Amniotic epithelial cell (primary cell): ENCODE results near the gene BEGAIN.

Source experiments
- DNase-seq: peaks from one replicate; pipeline ENCODE4 v3.0.0-alpha.2; 2010; ENCODE audit warnings: low read depth

Gene BEGAIN

GRCh38 chr14:100615736-100616695 lies 28.8 kb upstream of the BEGAIN start:
- no peak for DNase-seq

- no peak for DNase-seq
Observed at GRCh38 chr14:100614803-100615202, 27.6 kb upstream of the BEGAIN start.

DNA sequence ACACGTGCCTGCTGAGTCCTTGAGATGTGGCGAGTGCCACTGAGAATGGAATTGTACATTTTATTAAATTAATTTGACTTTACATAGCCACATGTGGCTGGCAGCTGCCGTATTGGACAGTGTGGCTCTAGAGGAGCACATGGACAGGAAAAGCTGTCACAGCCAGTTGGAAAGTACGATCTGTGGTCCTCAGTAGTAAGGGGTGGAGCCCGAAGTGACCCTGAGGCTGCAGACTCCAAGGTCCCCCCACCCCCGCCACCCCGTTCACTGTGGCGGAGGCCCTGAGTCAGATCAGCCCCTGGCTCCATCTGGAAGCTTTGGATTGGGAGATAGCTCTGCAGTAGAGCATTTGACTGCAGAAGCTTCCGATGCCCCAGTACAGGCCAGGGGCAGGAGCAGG lies 25.8 kb upstream of the BEGAIN start:
- DNase-seq, result no peak

DNA sequence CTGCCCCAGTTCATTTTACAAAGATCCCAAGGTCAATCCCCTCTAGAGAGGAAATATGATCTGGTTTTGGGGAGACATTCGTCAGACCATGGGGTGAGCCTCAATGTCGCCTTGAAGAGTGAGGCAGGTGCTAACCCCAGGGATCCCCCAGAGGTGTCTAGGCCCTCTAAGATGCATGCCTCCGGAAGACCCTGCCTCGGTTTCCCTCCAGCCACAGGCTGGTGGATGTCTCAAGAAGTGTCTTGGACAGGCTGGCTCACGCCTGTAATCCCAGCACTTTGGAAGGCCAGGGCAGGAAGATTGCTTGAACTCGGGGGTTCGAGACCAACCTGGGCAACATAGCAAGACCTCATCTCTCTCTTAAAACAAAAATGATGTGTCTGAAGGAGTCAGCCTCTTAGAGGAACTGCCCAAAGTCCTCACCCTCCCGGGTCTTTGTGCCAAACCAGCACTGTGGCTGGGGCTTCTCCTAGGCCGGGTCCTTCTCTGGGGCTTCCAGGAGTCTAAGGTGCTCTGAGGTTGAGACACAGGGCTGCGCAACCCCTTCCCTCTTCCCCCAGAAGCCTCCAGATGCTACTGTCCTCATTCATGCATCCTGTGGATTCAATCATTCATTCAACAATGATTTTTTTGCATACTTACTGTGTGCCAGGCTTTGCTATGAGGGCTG lies 24.7 kb upstream of the BEGAIN start:
- no peak for DNase-seq

GRCh38 chr14:100610511-100611217 lies 23.4 kb upstream of the BEGAIN start:
- DNase-seq, result peak; percentile 16

DNA sequence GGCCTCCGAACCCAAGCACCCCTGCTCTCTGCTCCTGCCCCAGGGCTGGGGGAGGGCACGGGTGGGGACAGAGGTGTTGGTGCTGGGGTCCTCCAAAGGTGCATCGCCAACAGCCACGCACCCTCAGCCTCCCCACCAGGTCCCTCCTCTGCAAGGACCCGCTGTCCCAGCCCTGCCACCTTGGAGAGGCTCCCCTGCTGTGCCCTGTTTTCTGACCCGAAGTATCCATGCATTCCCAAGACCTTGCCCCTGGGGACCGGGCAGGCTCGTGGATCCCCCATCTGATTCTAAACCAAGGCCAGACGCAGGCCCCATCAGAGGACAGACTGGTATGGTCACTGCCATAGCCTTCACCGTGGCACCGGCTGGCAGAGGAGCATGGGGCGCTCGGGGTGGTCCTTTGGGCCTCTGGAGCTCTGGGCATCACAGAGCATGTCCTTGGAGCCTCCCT lies 22.7 kb upstream of the BEGAIN start:
- DNase-seq, result no peak

DNA sequence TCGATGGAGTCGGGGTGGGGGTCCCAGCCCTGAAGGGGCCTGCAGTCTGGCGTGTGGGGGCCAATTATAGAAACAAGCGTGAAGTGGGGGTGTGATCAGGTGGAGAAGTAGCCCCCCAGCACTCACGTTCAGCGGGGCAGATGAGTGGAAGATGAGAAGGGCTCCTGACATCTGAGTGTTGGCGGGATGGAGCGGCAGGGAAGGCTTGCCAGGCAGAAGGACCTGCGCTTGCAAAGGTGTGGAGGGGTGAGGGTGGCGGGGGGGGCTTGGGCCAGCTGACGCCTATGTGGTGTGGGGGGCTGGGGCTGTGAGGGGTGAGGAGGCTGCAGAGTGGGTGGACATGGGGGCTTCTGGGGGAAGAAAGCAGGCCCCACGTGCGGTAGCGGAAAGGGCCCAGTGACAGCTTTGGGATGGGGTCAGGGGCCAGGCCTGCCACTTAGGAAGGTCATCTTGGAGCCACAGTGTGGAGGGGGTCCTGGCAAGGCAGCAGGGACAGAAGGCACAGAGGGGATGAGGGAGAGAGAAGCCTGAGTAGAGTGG lies 22.2 kb upstream of the BEGAIN start:
- no peak for DNase-seq

GRCh38 chr14:100608586-100609330 lies 21.5 kb upstream of the BEGAIN start:
- DNase-seq, result no peak

DNA sequence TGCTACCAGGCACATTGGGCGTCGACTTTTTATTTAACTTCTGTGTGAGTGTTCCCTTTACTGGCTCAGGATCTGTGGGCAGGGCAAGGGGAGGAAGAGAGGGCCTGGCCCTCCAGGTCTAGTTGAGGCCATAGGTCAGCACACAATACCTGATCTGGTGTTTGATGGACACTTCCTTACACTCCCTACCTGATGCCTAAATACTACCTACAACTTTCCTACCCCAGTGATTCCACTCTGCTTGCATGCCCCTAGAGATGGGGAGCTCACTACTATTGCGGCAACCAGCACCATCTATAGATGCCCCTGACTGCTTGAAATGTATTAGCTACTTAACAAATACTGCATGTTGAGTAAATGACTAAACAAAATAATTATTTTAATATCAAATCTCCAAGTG lies 20.8 kb upstream of the BEGAIN start:
- DNase-seq, result no peak

DNA sequence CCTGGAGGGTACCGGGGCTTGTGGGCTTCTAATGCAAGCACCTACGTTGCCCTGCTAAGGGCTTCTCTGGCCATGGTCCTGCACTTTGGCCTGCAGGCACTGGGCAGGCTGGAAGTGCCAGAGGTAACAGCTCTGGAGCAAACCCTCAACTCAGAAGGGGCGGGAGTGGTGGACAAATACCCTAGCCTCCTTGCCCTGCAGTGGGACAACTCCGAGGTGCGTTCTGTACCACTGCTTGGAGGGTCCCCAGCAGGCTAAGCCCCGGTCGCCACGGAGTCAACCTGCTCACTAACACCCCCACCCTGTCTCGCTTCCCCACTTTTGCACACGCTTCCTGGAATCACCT lies 20.4 kb upstream of the BEGAIN start:
- no peak for DNase-seq

DNA sequence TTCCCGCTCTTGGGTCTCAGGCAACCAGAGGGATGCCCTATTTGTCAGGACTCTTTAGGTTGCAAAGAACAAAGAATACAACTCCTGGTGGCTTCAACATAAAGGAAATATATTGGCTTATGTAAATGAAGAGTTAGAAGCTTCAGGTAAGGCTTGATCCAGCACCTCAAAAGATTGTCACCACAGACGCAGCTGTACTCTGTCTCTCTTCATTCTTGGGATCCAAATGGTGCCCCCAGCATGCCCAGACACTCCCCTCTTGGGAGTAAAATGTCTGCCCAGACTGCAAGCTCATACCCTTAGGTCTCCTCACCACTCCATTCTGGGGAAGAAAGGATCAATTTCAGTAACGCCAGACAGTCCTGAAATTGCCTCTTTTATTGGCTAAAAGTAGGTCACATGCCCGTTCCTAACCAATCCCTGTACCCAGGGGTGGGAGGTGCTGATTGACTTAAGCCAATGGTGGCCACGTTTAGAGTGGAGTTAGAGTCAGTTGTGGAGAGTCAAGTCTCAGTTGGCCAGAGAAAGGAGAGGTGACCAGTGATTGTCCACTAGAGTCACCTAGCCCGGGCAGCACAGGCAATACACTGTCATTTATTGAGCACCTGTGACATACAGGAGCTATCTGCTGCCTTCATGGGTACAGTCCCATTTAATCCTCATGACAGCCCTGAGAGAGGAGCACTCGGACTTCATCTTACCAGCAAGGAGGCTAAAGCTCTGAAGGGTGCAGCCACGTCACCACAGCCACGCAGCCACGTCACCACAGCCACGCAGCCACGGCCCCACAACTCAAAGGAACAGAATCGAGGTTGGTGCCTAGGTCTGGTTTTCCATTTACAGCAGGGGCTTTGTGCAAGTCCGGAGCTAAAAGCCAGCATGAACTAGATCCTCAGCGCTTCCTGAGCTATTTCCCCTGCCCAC lies 19.7 kb upstream of the BEGAIN start:
- DNase-seq, result no peak

- peak; percentile 38 for DNase-seq
Observed at GRCh38 chr14:100605706-100606686, 18.8 kb upstream of the BEGAIN start.

DNA sequence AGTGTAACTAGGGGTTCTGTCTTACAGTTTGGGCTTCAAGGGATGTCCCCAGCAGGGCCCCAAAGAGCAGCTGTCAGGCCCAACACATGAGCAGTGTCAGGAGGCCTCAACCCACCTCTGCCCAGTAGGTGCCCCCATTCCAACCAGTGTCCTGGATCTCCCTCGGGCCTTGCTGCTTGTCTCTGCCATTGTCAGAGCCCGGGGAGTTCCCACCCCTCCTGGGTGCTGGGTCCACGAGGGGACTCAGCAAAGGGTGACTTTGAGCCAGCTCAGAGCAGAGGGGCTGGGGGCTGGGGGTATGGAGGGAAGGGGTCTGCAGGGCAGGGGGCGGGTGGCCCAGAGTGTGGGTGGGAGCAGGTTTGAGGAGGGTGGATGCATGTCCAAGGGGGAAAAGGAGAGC lies 18.0 kb upstream of the BEGAIN start:
- DNase-seq, result no peak

DNA sequence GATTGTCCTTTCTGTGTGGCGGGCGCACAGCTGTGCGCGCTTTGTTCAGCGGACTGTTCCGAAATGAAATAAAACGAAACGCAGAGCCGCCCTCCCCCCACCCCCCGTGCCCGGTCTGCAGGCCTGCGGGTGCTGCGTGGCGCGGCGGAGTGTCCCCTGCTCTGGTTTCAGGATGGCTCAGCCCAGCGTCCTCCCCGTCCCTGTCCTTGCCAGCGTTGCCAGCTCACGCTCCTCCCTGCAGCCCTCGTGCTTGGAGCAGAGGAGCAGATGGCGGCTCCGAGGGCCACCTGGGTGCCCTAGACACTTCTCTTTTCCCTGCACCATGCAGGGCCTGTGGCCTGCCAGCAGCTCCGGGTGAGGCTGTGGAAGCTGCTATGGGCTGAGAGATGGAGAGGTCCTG lies 17.5 kb upstream of the BEGAIN start:
- no peak for DNase-seq

DNA sequence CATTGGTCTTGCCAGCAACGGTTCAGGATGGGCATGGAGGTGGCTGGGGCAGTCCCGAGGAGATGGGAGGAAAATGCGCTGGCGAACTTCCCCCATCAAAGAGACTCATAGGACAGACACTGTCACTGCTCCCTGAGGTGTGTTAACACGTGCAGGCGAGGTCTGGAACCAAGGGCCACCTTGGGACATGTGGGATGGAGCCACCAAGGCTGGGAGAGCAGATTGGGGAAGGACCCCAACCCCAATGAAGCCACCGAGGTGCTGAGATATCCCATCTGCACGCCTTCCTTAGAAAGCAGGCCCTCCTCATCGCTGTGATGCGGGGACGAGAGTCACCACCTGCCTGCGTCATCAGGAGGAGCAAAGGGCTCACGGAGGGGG lies 16.9 kb upstream of the BEGAIN start:
- no peak for DNase-seq

DNA sequence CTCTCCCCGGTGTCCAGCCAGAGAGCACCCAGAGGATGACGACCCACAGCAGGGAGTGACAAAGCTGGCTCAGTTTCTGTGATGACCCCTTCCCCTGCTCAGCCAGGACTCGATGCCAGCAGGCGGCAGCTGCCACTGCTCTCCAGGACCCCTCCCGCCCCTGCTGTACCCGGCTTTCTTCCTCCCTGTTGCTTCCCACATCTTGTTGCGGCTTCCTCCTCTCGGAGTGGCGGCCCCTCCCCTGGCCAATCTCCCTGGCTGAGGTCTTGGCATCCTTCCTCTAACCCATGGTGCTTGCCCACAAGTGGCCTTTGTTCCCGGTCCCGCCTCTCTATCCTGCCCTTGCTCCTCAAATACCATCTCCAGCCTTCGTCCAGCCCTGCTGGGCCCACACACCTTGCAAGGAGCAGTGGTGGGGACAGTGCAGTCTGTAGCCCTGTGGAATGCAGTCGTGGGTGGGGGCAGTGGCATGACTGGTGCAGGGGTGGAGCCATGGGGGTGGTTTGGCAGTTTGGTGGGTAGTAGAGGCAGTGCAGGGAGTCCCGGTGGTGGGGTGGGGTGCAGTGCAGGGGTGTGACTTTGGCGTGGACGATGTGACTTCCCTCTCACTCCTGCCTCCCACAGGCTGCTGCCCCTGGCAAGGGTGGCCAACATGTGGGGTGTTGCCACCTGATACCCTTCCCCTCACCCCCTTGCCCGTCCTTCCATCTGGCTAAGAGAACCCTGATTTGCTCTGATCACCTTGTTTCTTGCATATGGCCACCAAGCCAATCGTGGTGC lies 16.3 kb upstream of the BEGAIN start:
- no peak for DNase-seq

GRCh38 chr14:100602621-100603230 lies 15.5 kb upstream of the BEGAIN start:
- no peak for DNase-seq

GRCh38 chr14:100601914-100602313 lies 14.7 kb upstream of the BEGAIN start:
- no peak for DNase-seq
